Type B pancreatic cell (in vitro differentiated cells): ENCODE results near the gene PTGR3. TPM values are rescaled to one million over a fixed set of nuclear protein-coding genes. Genes with fewer than 3 reads are reported as not detected.

Source experiments
- DNase-seq: peaks from one replicate; pipeline ENCODE4 v3.0.0; 2021; ENCODE audit warnings: mixed read lengths; ENCODE audit not compliant: unreplicated experiment; ENCODE audit errors: extremely low spot score
- H3K27ac Mint-ChIP-seq: 2 replicates; pipeline ENCODE4 v1.8.0; 2021; ENCODE audit warnings: mild to moderate bottlenecking, mixed read lengths
- H3K27me3 Mint-ChIP-seq: 2 replicates; pipeline ENCODE4 v1.8.0; 2021; ENCODE audit warnings: mixed read lengths
- H3K36me3 Mint-ChIP-seq: 2 replicates; pipeline ENCODE4 v1.8.0; 2021; ENCODE audit warnings: mixed read lengths
- H3K4me1 Mint-ChIP-seq: one replicate; pipeline ENCODE4 v1.8.0; 2021; ENCODE audit warnings: mixed read lengths; ENCODE audit not compliant: unreplicated experiment
- H3K4me3 Mint-ChIP-seq: 2 replicates; pipeline ENCODE4 v1.8.0; 2021; ENCODE audit warnings: mild to moderate bottlenecking, mixed read lengths
- H3K9me3 Mint-ChIP-seq: 2 replicates; pipeline ENCODE4 v1.8.0; 2021; ENCODE audit warnings: mixed read lengths
- total RNA-seq: library from RNA; stranded (reverse); gene quantifications from 2 replicates; pipeline ENCODE4 v1.2.1, GENCODE V29; 2021; ENCODE audit warnings: low replicate concordance
- TF ChIP-seq, protein P1 (sequence below): fragments of 200-600 bp; sonication (generic); conservative IDR thresholded peaks from 2 replicates; pipeline ENCODE4 v1.5.0; 2021; ENCODE audit warnings: antibody characterized with exemption, mild to moderate bottlenecking

Gene PTGR3
- total RNA-seq, 1 donor from 2014 or later: 86.7 TPM

DNA sequence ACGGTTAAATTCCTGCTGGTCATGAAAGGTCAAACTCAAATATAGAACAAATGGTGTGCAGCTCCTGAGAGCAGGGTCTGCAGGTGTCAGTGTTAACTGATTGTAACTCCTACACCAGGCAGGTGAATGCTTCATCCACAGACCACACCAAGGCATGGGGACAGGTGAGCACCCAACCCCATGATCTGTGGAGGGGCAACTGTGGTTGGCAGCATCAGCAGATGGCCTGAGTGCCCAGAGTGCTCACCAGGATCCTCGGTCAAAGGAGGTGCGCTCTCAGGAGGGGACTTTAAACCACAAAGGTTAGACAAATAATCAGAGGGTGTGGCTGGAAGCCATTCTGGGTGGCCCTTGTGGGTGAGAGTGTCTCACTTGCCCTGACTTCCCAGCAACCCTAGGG, 44.5 kb downstream of the PTGR3 start:
- Mint-ChIP-seq H3K27ac (no peak overlapping the region), H3K4me1 (peaks cover 12% of the 10 kb centered on the region), H3K27me3 (peaks cover 14% of the 10 kb centered on the region), H3K36me3 (peaks cover 4% of the 10 kb centered on the region), H3K9me3 (peaks cover 4% of the 10 kb centered on the region), H3K4me3 (no peak overlapping the region)
- TF ChIP-seq, protein P1, sequence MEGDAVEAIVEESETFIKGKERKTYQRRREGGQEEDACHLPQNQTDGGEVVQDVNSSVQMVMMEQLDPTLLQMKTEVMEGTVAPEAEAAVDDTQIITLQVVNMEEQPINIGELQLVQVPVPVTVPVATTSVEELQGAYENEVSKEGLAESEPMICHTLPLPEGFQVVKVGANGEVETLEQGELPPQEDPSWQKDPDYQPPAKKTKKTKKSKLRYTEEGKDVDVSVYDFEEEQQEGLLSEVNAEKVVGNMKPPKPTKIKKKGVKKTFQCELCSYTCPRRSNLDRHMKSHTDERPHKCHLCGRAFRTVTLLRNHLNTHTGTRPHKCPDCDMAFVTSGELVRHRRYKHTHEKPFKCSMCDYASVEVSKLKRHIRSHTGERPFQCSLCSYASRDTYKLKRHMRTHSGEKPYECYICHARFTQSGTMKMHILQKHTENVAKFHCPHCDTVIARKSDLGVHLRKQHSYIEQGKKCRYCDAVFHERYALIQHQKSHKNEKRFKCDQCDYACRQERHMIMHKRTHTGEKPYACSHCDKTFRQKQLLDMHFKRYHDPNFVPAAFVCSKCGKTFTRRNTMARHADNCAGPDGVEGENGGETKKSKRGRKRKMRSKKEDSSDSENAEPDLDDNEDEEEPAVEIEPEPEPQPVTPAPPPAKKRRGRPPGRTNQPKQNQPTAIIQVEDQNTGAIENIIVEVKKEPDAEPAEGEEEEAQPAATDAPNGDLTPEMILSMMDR: no peak
- DNase-seq: no peak

DNA sequence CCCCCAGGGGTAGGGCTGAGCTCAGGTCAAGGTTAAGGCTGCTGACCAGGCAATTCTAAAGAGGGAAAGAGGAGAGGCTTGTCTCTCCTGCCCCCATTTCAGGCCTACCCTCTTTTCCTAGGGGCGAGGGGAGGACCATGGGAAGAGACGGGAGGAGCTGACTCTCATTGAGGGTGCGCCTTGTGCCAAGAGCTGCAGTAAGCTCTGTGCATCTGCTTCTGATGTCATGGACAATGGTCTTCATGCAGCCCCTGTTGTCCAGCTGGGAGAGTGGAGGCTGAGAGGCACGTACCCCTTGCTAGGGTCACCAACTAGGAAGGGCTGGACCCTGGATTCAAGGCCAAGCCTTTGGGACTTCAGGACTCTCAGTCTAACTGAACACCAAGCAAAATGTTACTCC, 45.2 kb downstream of the PTGR3 start:
- no peak overlapping the region for H3K27ac Mint-ChIP-seq
- peaks cover 4% of the 10 kb centered on the region for H3K9me3 Mint-ChIP-seq
- no peak overlapping the region for H3K4me3 Mint-ChIP-seq
- no peak for DNase-seq
- H3K36me3 Mint-ChIP-seq: peaks cover 4% of the 10 kb centered on the region
- H3K4me1 Mint-ChIP-seq: peaks cover 11% of the 10 kb centered on the region
- peaks cover 15% of the 10 kb centered on the region for H3K27me3 Mint-ChIP-seq
- TF ChIP-seq, protein P1: no peak

GRCh38 chr18:75162978-75163377, 46.0 kb downstream of the PTGR3 start:
- no peak for DNase-seq
- peaks cover 4% of the 10 kb centered on the region for H3K36me3 Mint-ChIP-seq
- H3K9me3 Mint-ChIP-seq: peaks cover 4% of the 10 kb centered on the region
- H3K27me3 Mint-ChIP-seq: peaks cover 12% of the 10 kb centered on the region
- TF ChIP-seq, protein P1: no peak
- H3K4me1 Mint-ChIP-seq: peaks cover 9% of the 10 kb centered on the region
- no peak overlapping the region for H3K27ac Mint-ChIP-seq
- no peak overlapping the region for H3K4me3 Mint-ChIP-seq

GRCh38 chr18:75162467-75162866, 46.5 kb downstream of the PTGR3 start:
- H3K4me1 Mint-ChIP-seq: peaks cover 9% of the 10 kb centered on the region

DNA sequence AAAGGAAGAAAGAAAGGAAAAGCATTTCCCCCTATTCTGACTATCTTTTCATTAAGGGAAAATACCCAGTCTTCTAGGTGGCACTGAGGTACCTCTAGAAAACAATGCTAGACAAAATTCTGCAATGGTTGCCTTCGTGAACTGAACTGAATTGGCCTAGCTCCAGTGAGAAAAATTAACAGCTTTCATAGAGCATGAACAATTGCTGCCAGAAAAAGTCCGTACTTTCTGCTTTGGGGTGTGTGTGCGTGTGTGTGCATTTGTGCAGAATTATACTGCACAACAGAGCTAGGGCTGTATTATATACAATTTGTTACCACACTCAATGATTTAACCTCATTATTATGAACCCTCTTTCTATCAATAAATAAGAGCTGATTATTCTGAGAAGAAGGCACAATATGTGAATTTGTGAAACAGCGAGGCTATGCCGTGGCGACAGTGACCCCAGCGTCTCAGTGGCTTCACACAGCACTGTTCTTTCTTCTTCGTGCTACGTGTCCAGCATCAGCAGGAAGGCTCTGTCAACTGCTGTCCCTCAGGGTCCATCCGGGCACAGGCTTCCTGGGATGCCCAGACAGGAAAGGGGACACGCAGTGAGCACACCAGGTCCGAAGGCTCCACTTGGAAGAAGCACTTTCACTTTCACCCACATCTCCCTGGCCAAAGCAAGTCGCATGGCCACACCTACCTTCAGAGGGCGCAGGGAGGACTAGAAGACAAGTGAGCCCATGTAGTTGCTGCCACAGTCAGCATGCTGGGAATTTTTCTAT, 47.5 kb downstream of the PTGR3 start:
- TF ChIP-seq, protein P1: no peak
- no peak for DNase-seq
- peaks cover 4% of the 10 kb centered on the region for H3K9me3 Mint-ChIP-seq
- peaks cover 12% of the 10 kb centered on the region for H3K27me3 Mint-ChIP-seq
- peaks cover 4% of the 10 kb centered on the region for H3K36me3 Mint-ChIP-seq
- H3K4me3 Mint-ChIP-seq: no peak overlapping the region
- H3K27ac Mint-ChIP-seq: no peak overlapping the region
- peaks cover 9% of the 10 kb centered on the region for H3K4me1 Mint-ChIP-seq

More at GRCh38 chr18:75162467-75162866, 46.5 kb downstream of the PTGR3 start:
- peaks cover 4% of the 10 kb centered on the region for H3K36me3 Mint-ChIP-seq
- no peak for DNase-seq
- H3K4me3 Mint-ChIP-seq: no peak overlapping the region
- TF ChIP-seq, protein P1: no peak
- peaks cover 12% of the 10 kb centered on the region for H3K27me3 Mint-ChIP-seq
- no peak overlapping the region for H3K27ac Mint-ChIP-seq
- H3K9me3 Mint-ChIP-seq: peaks cover 4% of the 10 kb centered on the region
